Upper lobe of left lung (tissue), 6 donors: ENCODE data around the gene ANKRD65. TPM values are rescaled to one million over a fixed set of nuclear protein-coding genes. Genes with fewer than 3 reads are reported as not detected.
A peak's percentile ranks its signal among the peaks of the same experiment; 100 is the strongest.

Source experiments
- ATAC-seq, 2 donors: fragments of 200-7000 bp; cut with Tn5 transposase; one replicate each; pipeline ENCODE4 v1.9.1; 2022; ENCODE audit warnings: mild to moderate bottlenecking in 2 of 2, moderate library complexity in 2 of 2; ENCODE audit not compliant: low FRiP score in 2 of 2
- DNase-seq, 2 donors: peaks; one replicate each; pipeline ENCODE4 v3.0.0-alpha.2; 2019 to 2020
- H3K27ac ChIP-seq, 4 donors: fragments of 200-600 bp; sonication (generic); one replicate each; pipeline ENCODE4 v1.5.1; 2016 to 2019
- H3K27me3 ChIP-seq, 4 donors: fragments of 200-600 bp; sonication (generic); one replicate each; pipeline ENCODE4 v1.5.1; 2017 to 2019
- H3K36me3 ChIP-seq, 4 donors: fragments of 200-600 bp; sonication (generic); one replicate each; pipeline ENCODE4 v1.5.1; 2016 to 2019
- H3K4me1 ChIP-seq, 4 donors: fragments of 200-600 bp; sonication (generic); one replicate each; pipeline ENCODE4 v1.5.1; 2018 to 2019
- H3K4me3 ChIP-seq, 4 donors: fragments of 200-600 bp; sonication (generic); one replicate each; pipeline ENCODE4 v1.5.1; 2017 to 2019; ENCODE audit warnings: mild to moderate bottlenecking in 2 of 4, moderate library complexity in 1 of 4
- H3K9me3 ChIP-seq, 4 donors: fragments of 200-600 bp; sonication (generic); one replicate each; pipeline ENCODE4 v1.5.1; 2018 to 2019
- EP300 ChIP-seq, 4 donors: sonication (generic); formaldehyde crosslinking; IDR thresholded peaks; one replicate each; pipeline ENCODE4 v1.5.1; 2017; ENCODE audit warnings: antibody characterized with exemption in 4 of 4, control low read depth in 2 of 4
- POLR2A ChIP-seq, 4 donors: fragments of 450-650 bp; IDR thresholded peaks; one replicate each; pipeline ENCODE4 v1.5.1; 2016 to 2017; ENCODE audit warnings: antibody characterized with exemption in 4 of 4, mild to moderate bottlenecking in 2 of 4
- POLR2AphosphoS5 ChIP-seq, 2 donors: sonication (generic); formaldehyde crosslinking; IDR thresholded peaks; one replicate each; pipeline ENCODE4 v1.5.1; 2017; ENCODE audit warnings: antibody characterized with exemption in 2 of 2
- WGBS, 2 donors: methylation state at CpG; one replicate each; pipeline ENCODE4 v1.1.5; 2017 to 2018; 5-methylcytosine and 5-hydroxymethylcytosine counted together
- total RNA-seq, 6 donors: library from RNA; depleted of rRNA in 4 of 6; stranded (reverse); fragments of >200 nt in 4 of 6; gene quantifications; one replicate each; pipeline versions ENCODE4 v1.1.0 to v1.2.1, GENCODE V29; 2016 to 2021
- TF ChIP-seq, protein P1 (sequence below), 6 experiments: fragments of 450-650 bp in 4 of 6; fragments of 200-600 bp in 2 of 6; sonication (generic) in 2 of 6; IDR thresholded peaks; one replicate each; pipeline ENCODE4 v1.5.1; 2016 to 2019; ENCODE audit warnings: antibody characterized with exemption in 6 of 6
- donor health status: DM: no; HTN: no; CAD: no; lungs with moderate emphysema.
- donor health status: DM: no; HTN: yes; CAD: no; lungs with severe emphysema.

ANKRD65 gene
- total RNA-seq, 6 donors from 2014 or later = 21.3 to 54.5 (median 34.7) TPM

DNA sequence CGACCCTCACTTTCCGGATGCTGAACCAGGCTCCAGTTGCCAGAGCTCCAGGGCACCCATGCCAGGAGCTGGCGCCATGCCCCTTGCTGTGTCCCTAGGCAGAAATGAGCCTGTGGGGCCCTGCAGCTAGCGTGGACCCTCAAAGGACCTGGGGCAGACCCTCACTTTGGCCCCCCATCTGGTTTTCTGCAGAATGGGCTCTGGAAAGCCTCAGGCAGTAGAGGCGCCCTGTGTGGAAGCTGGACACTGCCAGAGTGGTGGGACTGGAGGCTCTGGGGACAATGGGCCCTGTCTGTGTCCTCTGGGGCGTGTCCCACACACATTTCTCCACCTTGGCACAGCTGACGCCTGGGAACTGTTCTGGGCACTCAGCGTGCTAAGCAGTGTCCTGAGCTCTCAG, 39.8 kb downstream of the ANKRD65 start:
- TF ChIP-seq, protein P1, sequence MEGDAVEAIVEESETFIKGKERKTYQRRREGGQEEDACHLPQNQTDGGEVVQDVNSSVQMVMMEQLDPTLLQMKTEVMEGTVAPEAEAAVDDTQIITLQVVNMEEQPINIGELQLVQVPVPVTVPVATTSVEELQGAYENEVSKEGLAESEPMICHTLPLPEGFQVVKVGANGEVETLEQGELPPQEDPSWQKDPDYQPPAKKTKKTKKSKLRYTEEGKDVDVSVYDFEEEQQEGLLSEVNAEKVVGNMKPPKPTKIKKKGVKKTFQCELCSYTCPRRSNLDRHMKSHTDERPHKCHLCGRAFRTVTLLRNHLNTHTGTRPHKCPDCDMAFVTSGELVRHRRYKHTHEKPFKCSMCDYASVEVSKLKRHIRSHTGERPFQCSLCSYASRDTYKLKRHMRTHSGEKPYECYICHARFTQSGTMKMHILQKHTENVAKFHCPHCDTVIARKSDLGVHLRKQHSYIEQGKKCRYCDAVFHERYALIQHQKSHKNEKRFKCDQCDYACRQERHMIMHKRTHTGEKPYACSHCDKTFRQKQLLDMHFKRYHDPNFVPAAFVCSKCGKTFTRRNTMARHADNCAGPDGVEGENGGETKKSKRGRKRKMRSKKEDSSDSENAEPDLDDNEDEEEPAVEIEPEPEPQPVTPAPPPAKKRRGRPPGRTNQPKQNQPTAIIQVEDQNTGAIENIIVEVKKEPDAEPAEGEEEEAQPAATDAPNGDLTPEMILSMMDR (IDR thresholded peaks at IDR 0.05) = no peak
- no peak for TF ChIP-seq EP300 (IDR thresholded peaks at IDR 0.05)
- WGBS, 2 donors = 70 to 81% methylated on average over 4 to 7 of the region's 8 CpGs
- no peaks in the 10 kb centered on the region for H3K9me3 ChIP-seq
- DNase-seq (no peak), ATAC-seq (no peak)
- H3K36me3 ChIP-seq = peaks cover 9 to 33% (median 16%) of the 10 kb centered on the region in 4 donors
- H3K27me3 ChIP-seq = no peaks in the 10 kb centered on the region
- peak overlapping the region in 1 of 4 donors; percentile 37 for H3K27ac ChIP-seq
- peaks cover 0 to 1% (median under 1%) of the 10 kb centered on the region in 4 donors for H3K4me1 ChIP-seq
- H3K4me3 ChIP-seq = no peak overlapping the region

DNA sequence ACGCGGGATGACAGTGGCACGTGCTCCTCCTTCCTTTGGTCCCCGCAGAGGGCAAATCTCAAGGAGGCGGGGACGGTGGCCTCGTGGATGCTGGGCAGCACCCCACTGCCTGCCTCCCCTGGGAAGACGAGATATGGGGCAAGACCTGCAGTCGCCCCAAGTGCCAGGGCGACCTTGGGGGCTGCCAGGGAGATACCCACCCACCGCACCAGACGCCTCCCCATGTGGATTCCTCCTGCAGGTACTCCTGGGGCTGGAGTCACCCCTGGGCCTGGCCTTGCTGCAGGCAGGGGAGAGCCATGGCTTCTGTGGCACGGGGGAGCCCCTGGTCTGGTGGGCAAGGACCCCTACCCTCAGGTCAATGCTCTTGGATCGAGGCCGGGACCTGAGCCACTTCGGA, 40.2 kb downstream of the ANKRD65 start:
- H3K4me3 ChIP-seq = no peak overlapping the region
- WGBS, 2 donors = 88 to 93% methylated on average over 9 to 15 of the region's 16 CpGs
- H3K4me1 ChIP-seq = peaks cover 2 to 6% (median 4%) of the 10 kb centered on the region in 4 donors
- H3K9me3 ChIP-seq = no peaks in the 10 kb centered on the region
- no peaks in the 10 kb centered on the region for H3K27me3 ChIP-seq
- peaks cover 4 to 29% (median 12%) of the 10 kb centered on the region in 4 donors for H3K36me3 ChIP-seq
- no peak for TF ChIP-seq EP300 (IDR thresholded peaks at IDR 0.05)
- TF ChIP-seq POLR2A (IDR thresholded peaks at IDR 0.05) = no peak
- TF ChIP-seq POLR2AphosphoS5 (IDR thresholded peaks at IDR 0.05) = no peak
- TF ChIP-seq, protein P1 (IDR thresholded peaks at IDR 0.05) = no peak
- H3K27ac ChIP-seq = no peak overlapping the region
- ATAC-seq = no peak
- DNase-seq = peak in 1 of 2 donors; percentile 70

DNA sequence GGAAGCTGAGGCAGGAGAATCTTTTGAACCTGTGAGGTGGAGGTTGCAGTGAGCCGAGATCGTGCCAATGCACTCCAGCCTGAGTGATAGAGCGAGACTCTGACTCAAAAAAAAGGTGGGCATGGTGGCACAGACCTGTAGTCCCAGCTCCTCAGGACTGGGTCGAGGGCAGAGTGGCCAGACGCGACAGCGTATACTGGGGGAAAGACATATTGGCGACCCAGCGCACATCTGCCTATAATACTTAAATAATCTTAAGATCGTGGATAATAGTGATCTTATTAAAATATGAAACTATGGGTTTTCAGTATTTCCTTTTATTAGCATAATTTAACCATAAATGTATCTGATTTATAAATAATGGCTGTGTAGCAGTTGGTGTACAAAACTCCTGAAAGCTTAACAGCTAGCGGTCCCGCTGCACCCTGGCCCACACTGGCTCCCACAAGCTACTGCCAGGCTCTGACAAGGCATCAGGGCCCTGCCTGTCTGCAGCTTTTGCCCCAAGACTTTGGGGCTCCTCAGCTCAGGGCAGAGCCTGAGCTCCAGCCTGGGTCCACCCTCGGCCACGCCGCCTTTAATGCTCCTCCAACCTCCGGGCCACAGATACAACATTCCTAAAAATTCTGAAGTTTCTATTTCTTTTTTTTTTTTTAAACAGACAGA, 43.4 kb downstream of the ANKRD65 start:
- DNase-seq = peak in 1 of 2 donors; percentile 66
- Histone ChIP-seq H3K36me3 (peaks cover 0 to 25% (median 13%) of the 10 kb centered on the region in 4 donors), H3K27ac (no peak overlapping the region), H3K4me1 (peaks cover 17 to 28% (median 22%) of the 10 kb centered on the region in 4 donors), H3K27me3 (no peaks in the 10 kb centered on the region), H3K4me3 (no peak overlapping the region), H3K9me3 (no peaks in the 10 kb centered on the region)
- TF ChIP-seq POLR2AphosphoS5 (IDR thresholded peaks at IDR 0.05) (no peak), EP300 (IDR thresholded peaks at IDR 0.05) (no peak), POLR2A (IDR thresholded peaks at IDR 0.05) (no peak)
- TF ChIP-seq, protein P1 (IDR thresholded peaks at IDR 0.05) = no peak
- 95 to 96% methylated on average over 16 of the region's 16 CpGs for WGBS, 2 donors
- no peak for ATAC-seq

DNA sequence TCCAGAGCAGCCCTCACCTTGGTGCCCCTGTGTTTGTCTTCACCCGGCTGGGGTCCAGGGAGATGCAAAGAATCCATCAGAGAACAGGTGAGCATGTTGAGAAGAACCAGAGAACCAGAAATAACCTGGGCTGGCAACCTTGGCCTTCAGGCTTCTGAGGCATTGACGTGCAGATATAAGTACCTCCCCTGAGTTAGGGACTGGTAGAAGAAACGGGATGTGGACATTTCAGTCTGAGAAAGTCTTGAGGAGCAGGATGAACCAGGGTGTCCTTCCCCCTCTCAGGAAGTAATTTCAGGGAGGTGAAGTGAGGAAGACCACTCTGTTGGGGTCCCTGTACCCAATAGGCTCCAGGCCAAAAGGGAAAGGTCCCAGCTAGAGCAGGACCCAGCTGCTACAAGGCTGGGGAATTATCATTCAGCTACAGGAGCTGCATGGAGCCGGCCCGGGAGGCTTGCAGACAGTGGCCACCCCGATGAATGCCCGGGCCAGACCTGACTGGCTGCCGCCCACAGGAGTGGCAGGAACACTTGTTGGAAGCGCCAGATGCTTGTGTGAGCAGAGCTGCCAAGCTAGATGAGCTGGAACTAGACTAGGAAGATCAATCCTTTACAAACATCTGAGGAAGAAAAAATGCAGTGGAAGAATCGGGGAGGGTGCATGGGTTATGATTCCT, 44.4 kb downstream of the ANKRD65 start:
- H3K27ac ChIP-seq = peak overlapping the region in 1 of 4 donors; percentile 98
- no peak overlapping the region for H3K4me3 ChIP-seq
- H3K27me3 ChIP-seq = no peaks in the 10 kb centered on the region
- DNase-seq (peak in 1 of 2 donors; percentile 60), ATAC-seq (no peak)
- 95 to 97% methylated on average over 9 to 10 of the region's 10 CpGs for WGBS, 2 donors
- H3K4me1 ChIP-seq = peaks cover 26 to 38% (median 31%) of the 10 kb centered on the region in 4 donors
- H3K36me3 ChIP-seq = peaks cover 0 to 28% (median 12%) of the 10 kb centered on the region in 4 donors
- TF ChIP-seq POLR2AphosphoS5 (IDR thresholded peaks at IDR 0.05) = no peak
- no peak for TF ChIP-seq EP300 (IDR thresholded peaks at IDR 0.05)
- no peak for TF ChIP-seq POLR2A (IDR thresholded peaks at IDR 0.05)
- TF ChIP-seq, protein P1 (IDR thresholded peaks at IDR 0.05) = no peak
- H3K9me3 ChIP-seq = no peaks in the 10 kb centered on the region
